CD4-positive, alpha-beta T cell treated with Interleukin-6 at 100 ng/mL for 8 hours (primary cell): ENCODE results near the gene BTRC.

ENCODE experiments used
- DNase-seq: peaks from one replicate; pipeline ENCODE4 v3.0.0-alpha.2; 2020; ENCODE audit warnings: mixed read lengths, low spot score

Gene BTRC

DNA sequence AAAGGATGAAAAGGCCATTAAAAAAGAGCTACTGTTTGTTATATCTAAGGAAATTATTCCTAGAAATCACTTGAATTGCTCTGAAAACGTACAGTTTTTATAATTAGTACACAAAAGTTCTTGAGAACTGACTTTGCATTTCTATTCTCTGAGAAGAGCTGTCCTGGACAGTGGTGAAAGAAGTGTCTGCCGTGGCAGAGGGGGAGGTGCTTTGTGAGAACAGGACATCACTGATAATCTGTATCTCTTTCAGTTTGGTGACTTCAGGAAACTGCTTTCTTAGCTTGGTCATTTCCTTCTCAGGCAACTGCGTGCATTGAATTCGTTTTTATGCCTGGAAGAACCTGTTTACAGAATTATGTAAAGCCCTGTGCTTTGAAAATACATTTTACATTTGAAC, 182.0 kb downstream of the BTRC start:
- DNase-seq = no peak

DNA sequence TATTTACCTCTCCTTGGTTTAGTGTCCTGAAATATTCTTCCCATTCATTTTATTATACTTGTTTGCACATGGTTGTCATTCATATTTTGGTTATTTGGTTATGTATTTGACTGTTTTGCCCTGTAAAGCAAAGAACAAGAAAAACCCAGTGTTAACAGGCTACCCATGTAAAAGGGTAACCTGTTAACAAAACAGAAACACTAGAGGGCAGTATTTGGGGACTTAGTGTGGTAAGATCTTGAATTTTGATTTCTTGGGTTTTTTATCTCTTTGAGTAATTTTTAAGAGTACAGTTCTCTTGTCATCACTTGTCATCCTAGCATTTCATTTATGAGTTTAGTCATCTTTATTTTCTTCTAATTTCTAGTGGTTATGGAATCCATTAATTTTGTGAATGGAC, 182.8 kb downstream of the BTRC start:
- peak; percentile 23 for DNase-seq

DNA sequence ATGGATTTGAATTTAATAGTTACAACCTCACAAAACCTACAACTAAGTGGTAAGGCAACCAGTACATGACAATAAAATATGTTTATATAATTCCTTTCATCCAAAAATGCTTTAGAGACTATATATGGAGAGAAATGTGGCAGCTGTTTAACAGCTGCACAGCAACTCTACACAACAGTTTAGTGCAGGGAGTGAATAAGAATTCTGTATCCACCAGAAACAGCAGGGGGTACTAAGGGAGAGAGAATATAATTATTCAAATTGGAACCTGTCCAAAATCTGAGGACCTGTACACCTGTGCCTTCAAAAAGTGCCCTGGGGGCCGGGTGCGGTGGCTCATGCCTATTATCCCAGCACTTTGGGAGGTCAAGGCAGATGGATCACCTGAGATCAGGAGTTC, 184.5 kb downstream of the BTRC start:
- no peak for DNase-seq

DNA sequence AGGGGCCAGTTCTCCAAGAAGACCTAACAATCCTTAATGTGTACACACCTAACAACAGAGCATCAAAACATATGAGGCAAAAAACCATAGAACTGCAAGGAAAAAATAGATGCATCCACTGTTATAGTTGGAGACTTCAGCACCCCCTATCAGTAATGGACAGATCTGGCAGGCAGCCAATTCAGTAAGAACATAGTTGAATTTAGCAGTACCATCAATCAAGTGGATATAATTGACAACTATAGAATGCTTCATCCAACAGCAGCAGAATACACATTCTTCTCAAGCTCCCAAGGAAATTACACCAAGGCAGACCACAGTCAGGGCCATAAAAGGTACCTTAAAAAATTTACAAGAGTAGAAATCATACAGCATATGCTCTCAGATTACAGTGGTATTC, 191.9 kb downstream of the BTRC start:
- DNase-seq = no peak

DNA sequence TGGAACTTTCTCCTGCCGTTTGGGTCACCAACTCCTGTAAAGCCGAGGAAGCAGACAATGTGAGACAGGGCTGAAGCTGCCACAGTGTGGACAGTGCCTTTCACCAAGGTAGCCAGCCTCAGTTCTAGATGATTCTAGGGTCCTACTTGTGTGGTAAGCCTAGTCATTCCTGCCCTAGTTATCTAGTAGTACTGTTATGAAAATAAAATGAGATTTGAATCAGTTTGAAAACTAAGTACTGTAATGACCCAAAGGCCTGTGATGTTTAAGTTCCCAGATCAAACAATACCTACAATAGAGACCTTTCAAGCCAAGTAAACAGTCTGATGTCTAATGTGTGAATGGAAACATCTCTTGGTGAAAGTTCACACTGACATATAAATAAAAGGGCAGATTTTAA, 197.0 kb downstream of the BTRC start:
- DNase-seq = no peak

DNA sequence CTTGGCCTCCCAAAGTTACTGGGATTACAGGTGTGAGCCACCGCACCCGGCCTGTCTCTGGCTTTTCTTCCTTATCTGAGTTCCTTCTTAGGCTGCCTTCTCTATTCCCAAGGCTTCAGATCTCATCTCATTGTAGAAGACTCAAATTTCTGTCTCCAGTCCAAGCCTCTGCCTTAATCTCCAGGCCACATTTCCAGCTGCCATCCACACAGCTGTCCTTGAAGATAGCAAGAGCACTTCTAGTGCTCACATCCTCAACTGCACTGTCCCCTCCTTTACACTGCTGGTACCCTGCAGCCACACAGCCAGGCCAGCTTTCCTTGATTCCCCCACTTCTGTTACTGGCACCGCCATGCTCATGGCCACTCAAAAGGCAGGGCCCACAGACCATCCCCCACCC, 198.5 kb downstream of the BTRC start:
- no peak for DNase-seq

DNA sequence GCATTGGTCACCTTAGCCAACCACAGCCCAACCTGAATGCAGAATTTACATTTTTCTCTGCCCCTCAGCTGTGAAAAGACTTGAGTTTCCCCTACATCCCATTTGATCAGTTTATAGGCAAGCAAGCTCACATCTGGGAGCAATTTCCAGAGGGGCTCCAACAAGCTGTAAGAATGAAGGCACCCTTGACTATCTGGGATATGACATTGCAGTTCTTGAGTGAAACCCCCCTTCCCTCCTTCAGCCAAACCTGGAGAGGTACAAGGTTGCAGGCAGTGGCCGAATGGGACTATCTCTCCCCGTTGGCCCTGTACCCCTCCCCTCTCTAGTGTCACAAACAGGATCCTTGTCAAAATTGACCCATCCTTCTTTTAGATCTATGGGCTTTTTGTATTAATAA, 203.6 kb downstream of the BTRC start:
- no peak for DNase-seq

DNA sequence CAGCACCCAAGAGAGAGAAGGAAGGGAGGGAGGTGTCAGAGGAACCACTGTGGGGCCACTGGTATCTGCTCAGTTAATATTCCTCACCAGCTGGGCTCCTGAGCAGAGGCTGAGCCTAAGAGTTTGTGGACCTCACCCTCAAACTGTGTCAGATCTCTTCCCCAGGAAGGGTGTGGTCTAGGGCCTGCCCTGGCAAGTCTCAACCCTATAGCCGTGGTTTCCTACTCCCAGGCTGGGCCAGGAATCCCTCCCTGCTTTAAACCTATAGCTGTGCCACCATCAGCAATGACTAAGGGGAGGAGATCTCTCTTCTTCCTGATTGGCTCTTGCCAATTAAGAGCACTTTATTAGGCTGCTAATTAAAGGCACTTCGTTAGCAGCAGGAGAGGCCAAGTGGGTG, 204.2 kb downstream of the BTRC start:
- no peak for DNase-seq

DNA sequence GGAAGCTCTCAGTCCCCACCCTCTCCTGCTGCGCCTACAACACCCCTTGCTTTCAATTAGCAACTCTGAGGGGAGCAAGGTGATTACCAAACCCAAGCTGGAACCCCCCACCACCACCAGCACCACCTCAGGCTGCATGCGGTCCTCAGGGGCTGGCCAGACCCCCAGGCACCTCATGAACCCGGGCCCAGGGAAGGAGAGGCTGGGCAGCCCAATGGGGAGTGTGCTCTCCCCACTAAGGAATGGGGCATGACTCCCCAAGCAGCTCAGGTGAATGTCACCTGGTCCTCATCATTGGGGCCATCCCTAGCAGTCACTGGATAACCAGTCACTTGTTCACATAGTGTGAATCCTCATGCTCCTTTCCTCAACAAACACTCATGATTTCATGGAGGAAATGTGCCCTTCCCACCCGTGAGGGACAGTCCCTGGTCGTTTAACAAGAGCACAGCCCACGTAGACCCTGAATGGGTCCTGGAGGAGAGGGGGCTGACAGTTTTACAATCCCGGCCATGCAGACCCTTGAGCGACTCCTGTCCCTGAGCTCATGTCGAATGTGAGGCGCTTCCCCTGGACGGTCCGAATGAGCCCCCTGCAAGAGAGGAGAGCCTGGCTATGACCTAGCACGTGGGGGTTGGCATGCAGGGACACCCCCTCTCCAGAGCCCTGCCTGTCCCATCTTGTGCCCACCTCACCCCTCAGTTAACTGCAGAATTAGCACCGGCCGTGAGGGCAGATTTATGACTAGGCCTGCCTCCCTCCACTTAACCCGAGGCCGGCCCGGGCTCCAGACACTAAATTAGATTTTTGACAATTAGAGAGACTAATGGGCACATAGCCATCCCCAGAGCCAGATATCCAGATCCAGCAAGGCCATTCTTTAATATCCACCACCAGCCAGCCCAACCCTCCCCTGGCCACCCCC, 205.0 kb downstream of the BTRC start:
- no peak for DNase-seq

DNA sequence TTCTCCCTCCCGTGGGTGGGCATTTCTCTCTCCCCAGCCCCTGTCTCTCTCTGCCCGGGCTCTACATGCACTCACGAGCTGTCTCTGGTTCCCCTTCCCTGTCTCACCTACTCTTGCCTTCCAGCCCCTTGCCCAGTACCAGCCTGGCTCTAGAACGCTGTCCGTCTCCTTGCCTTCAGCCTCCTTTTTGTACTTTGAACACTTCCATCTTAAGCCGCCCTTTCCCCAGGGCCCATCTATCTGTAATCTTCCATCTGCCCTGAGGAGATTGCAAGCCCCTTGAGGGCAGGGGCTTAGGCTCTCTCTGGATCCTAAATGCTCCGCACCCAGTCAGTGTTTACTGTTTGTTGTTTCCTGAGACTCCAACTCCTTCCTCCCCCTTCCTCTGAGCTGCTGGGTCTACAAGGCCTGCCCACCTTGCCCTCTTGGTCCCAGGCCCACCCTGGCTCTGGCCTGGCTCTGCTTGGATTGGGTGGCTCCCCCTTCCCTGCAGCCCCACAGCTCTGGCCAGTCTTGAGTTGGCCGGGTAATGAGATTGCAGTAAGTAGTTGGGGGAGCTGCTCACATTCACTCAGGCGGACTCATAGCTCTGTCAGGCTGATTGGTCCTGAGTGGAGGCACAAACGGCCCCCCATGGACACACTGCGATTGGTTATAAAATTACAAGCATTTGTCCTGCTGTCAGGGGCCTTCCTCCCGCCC, 205.8 kb downstream of the BTRC start:
- no peak for DNase-seq

DNA sequence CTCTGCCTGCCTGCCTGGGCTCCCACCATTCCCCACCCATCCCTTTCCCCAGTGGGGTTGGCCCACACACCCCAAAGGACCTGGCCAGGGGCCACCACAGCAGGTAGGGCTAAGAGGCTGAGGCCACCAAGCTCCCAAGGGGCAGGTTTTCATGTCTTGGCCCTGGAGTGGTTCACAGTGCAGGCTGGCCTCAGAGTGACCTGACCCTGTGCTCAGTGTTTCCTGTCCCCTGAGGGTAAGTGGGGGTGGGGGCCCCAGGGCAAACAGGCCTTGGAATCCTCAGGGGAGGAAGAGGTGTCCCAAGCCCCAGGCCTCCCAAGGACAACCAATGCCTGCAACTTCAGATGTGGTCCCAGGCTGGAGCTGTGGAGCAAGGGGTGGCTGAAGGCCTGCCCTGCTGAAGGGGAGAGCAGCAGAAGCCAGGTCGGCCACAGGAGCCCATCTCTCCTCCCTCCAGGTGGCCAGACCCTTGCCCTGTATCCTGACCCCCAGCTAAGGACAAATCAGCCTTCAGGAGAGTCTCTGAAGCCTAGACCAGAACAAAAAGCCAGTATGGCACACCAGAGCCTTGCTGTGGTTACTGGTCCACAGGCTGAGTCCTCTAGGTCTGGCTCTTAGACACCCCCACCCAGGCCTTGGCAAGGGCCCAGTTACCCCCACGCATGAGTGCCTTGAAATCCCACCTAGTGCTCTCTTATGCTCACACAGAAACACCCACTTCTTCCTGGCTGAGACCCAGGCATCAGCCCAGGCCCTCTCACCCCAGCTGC, 206.5 kb downstream of the BTRC start:
- no peak for DNase-seq

DNA sequence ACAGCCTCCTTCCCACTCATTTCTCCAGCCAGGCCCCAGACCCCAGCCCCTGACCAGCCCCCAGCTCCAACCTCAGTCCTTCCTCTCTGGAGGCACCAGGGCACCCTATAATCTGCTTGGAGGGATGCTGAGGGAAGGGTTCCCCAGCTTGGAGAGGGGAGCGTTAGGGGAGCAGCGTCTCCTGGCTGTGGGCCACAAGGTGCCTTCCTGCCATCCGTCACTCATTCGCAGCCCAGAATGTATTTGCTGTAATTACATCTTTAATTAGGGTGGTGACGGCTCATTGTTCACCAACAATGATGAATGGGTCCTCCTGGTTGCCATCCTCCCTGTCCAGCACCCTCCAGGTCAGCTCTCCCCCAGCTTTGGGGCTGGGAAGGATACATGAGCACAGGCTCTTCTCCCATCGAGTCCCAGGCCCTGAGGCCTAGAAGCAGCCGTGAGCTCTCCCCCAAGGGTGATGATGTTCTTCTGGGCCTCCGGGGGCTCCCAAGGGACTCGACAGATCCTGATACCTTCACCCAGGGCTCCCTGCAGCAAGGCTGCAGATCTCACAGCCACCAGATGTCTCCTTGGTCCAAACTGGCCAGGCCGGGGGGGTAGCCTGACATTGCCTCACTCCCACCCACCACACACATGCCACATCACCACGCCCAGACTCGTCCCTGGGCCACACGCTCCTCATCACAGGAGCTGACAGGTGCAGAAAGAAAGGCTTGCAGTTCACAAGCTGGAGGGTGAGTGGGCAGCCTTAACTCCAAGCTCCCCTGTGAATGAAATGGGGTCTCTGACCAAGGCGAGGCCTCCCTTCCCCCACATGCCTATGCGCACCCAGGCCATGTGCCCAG, 207.3 kb downstream of the BTRC start:
- no peak for DNase-seq

DNA sequence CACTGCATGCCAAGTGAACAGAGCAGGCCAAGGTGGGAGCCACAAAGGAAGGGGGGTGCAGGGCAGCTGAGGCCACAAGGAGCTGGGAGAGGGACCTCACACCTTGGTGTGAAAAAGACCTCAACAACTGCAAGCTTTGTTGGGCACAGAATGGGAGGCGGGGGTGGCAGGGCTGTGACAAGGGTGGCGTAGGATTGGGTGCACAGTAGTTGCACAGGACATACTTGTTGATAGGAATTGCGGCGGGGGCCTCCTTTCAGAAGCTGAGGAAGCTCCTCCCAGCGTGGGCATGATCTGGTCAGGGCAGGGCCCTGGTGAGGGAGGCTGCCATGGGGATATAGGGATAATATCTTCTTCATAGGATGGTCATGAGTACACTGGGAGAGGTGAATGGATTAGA, 208.3 kb downstream of the BTRC start:
- DNase-seq = no peak

DNA sequence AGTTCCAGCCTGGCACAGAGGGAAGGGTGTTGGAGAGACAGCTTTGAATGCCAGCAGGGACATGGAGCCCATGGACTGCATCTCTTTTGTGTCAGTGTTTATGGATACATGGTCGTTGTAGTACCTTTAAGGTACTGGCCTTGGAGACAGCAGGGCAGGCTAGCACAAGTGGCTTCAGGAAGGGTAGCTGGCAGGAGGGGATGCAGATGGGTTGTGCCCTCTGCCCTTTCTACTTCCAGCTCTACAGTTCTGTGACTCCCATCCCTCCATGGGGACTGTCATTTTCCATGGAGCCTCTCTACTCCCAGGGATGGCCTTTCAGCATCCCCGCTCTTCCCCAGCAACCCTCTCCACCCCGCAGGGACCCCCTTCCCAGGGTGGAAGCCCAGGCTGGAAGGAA, 209.0 kb downstream of the BTRC start:
- no peak for DNase-seq

DNA sequence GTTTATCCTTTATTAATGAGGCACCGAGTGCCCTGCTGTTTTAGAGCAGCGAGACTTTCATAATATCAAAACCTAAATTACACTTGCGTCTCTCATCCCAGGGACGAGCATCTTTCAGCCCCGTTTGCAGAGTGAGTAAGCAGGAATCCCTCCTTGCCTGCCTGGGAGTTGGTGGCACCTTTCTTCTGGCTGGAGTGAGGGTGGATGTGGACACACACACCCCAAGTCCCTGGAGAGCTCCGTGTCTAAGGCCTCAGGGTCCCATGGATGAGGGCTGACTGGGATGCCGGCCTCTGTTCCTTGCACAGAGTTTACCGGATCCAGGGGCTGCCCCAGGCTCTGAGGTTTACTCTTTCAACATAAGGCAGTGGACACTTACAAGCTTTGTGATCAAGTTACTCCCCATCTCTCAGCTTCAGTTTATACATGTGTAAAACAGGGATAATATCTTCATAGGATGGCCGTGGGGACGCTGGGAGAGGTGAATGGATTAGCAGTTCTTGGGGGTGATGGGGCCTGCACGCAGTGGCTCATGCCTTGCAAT, 209.6 kb downstream of the BTRC start:
- DNase-seq = no peak

DNA sequence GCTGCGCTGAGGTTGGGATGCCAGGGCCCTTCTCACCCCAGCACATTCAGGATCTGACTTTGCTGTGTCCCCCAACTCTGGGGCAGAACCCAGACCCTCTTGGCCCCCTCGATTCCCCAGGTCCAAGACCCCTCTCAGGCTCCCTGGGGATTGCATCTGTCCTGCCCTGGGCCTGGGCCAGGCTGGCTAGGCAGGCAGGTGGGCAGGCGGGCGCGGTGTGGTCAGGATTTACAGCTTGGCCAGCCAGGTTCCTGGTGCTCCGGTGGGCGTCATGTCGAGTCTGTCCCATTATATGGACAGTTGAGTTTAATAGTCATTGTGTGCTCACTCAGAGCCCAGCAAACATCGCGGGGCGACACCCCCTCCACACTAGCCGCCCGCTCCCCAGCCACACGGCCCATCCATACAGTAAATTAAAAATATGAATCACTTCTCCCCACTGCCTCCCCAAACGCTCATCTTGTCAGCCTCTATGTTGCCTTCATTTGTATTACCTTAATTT, 210.6 kb downstream of the BTRC start:
- no peak for DNase-seq

DNA sequence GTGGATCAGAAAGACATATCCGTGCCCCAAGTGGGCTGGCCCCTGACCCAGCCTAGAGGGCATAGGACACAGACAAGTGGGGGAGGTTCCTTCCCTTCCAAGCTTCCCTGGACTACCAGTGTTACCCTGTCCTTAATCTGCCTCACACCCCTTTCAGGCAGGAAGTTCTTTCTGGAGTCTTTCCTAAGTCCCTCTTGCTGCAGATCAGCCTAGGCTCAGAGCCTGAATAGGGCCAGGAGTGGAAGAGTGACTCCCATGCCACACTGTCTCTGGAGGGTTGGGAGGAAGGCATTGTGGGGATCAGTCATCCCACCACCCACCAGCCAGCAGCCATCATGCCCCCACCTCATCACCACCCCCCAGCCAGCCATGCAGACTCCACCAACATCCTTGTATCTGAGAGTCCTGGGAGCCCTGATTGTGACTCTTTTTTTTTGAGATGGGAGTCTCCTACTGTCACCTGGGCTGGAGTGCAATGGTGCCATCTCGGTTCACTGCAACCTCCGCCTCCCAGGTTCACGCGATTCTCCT, 211.5 kb downstream of the BTRC start:
- no peak for DNase-seq

DNA sequence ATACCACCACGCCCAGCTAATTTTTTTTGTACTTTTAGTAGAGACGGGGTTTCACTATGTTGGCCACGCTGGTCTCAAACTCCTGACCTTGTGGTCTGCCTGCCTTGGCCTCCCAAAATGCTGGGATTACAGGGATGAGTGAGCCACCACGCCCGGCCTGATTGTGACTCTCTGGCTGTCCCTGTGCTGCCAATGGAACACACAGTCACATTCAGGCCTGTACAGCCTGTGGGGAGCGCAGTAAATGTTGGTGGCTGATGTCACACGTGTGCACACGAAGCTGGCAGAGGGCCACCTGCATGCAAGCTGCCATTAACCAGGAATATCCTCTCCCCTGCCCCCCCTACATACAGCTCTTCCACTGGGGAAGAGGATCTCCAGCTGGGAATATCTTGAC, 212.0 kb downstream of the BTRC start:
- DNase-seq = no peak

DNA sequence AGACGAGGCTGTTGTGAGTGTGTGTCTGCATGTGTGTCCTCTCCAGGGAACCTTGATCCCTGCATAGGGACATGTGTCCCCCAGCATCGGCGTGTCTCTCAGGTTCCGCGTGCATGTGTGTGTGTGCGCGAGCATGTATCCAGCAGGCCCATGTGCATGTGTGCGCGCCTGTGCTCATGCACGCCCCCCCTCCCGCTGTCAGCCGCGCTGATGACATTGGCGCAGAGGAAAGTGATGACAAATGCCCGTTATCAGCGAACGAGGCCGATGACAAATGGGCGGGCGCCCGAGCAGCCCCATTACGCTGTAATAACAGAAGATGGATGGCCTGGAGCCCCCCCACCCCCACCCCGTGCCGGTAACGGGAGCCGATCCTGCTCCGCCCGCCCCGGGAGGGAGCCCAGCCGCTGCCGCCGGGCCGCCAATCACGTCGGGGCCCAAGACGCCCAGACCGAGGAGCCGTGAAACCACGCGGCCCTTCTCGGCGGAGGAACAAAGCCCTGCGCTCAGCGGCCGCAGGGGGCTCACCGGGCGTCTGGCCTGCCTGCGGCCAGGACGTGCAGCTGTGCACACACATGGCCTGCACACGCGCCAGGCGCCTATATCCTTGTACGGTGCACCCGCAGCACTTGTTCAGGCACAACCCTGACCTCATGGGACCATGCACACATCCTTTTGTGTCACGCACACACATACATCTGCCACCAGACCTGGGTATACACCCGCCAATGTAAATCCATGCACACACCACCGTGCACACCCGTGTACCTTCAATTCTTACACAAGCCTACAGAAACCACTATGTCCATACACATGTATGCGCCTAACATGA, 212.6 kb downstream of the BTRC start:
- no peak for DNase-seq
